Endothelial cell of umbilical vein (primary cell): ENCODE results near the gene ERCC1.

ENCODE experiments used
- POLR2A ChIP-seq: IDR thresholded peaks from 2 replicates; pipeline ENCODE4 v1.6.1; 2012; ENCODE audit warnings: low read depth, mild to moderate bottlenecking, control low read depth, low read length
- POLR2AphosphoS5 ChIP-seq: IDR thresholded peaks from 2 replicates; pipeline ENCODE4 v1.6.1; 2012; ENCODE audit warnings: low read depth, mild to moderate bottlenecking, control low read depth, low read length, moderate library complexity; ENCODE audit not compliant: insufficient read depth
- TF ChIP-seq, protein P1 (sequence below), 2 donors: IDR thresholded peaks; 1 replicate in 1 of 2; 2 replicates in 1 of 2; pipeline ENCODE4 v1.5.1; 2011; ENCODE audit warnings: low read length in 2 of 2, mild to moderate bottlenecking in 2 of 2, moderate library complexity in 2 of 2, control low read depth in 1 of 2, inconsistent platforms in 1 of 2, low read depth in 1 of 2; ENCODE audit not compliant: insufficient read depth in 1 of 2; ENCODE audit errors: extremely low read depth in 1 of 2

DNA sequence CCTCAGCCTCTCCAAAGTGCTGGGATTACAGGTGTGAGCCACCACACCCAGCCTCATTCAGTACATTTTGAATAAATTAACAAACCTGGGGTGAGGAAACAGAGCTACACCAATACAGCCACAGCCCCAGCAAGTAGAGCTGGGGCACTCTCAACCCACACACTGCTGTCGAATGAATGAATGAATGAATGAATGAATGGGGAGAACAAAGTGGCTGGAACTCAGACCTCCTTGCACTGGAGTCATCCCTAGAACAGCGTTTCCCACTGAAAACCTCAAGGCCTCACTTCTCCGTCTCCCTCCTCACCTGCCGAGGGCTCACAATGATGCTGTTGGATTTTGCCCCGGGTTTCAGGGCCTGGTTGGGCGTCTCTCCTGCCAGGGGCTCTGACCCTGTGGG lies 2.8 kb downstream of the ERCC1 start:
- TF ChIP-seq, protein P1, sequence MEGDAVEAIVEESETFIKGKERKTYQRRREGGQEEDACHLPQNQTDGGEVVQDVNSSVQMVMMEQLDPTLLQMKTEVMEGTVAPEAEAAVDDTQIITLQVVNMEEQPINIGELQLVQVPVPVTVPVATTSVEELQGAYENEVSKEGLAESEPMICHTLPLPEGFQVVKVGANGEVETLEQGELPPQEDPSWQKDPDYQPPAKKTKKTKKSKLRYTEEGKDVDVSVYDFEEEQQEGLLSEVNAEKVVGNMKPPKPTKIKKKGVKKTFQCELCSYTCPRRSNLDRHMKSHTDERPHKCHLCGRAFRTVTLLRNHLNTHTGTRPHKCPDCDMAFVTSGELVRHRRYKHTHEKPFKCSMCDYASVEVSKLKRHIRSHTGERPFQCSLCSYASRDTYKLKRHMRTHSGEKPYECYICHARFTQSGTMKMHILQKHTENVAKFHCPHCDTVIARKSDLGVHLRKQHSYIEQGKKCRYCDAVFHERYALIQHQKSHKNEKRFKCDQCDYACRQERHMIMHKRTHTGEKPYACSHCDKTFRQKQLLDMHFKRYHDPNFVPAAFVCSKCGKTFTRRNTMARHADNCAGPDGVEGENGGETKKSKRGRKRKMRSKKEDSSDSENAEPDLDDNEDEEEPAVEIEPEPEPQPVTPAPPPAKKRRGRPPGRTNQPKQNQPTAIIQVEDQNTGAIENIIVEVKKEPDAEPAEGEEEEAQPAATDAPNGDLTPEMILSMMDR (IDR thresholded peaks at IDR 0.05; ENCODE audit: extremely low read depth in 1 of 2, insufficient read depth in 1 of 2, low read depth in 1 of 2, low read length in 2 of 2) = no peak
- TF ChIP-seq POLR2A (no peak), POLR2AphosphoS5 (no peak)
